PFSK-1 (cell line): Measurements from ENCODE around the gene KIAA0319L.

Experiments used
- FOXP2 ChIP-seq: optimal IDR thresholded peaks from 2 replicates; pipeline ENCODE3; 2011; ENCODE audit warnings: borderline replicate concordance, control low read depth, inconsistent platforms; ENCODE audit not compliant: insufficient read depth; ENCODE audit errors: extremely low read length, extremely low read depth
- POLR2AphosphoS5 ChIP-seq: IDR thresholded peaks from 2 replicates; pipeline ENCODE4 v1.6.1; 2012; ENCODE audit warnings: low read depth, mild to moderate bottlenecking, control low read depth, low read length, moderate library complexity
- SIN3A ChIP-seq: IDR thresholded peaks from 2 replicates; pipeline ENCODE4 v1.6.1; 2012; ENCODE audit warnings: mild to moderate bottlenecking, low read length, moderate library complexity, borderline replicate concordance; ENCODE audit not compliant: insufficient read depth
- TAF1 ChIP-seq: IDR thresholded peaks from 2 replicates; pipeline ENCODE4 v1.6.1; 2012; ENCODE audit warnings: low read length, control low read depth, borderline replicate concordance; ENCODE audit not compliant: insufficient read depth
- TF ChIP-seq, protein P1 (sequence below), 2 experiments: IDR thresholded peaks; 2 replicates each; pipeline versions ENCODE4 v1.6.1 to v1.8.0; 2011 to 2012; ENCODE audit warnings: low read depth in 2 of 2, low read length in 2 of 2, control low read depth in 1 of 2, inconsistent platforms in 1 of 2, mild to moderate bottlenecking in 1 of 2, moderate library complexity in 1 of 2; ENCODE audit not compliant: insufficient read depth in 1 of 2

DNA sequence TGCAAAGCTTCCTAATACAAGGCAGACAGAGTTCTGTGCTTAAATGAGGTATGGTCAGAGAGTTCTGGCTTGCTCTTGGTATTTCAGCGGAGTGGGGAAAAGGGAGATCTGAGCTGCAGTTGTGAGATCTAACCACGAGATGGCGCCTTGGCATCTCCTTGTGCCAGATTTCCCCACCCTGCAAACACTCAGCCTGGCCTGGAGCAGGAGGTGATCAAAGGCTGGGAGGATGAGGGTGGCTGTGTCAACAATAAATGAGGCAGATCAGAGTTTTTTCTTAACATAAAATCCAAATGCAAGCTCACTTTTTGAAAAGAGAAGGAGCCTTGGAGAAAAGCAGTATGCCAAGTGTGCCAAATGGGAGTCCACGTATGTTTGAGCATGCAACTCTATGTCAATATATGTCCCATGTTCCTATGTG, 11.8 kb upstream of the KIAA0319L start:
- TF ChIP-seq SIN3A (no peak), POLR2AphosphoS5 (no peak), TAF1 (no peak), FOXP2 (no peak)
- TF ChIP-seq, protein P1, sequence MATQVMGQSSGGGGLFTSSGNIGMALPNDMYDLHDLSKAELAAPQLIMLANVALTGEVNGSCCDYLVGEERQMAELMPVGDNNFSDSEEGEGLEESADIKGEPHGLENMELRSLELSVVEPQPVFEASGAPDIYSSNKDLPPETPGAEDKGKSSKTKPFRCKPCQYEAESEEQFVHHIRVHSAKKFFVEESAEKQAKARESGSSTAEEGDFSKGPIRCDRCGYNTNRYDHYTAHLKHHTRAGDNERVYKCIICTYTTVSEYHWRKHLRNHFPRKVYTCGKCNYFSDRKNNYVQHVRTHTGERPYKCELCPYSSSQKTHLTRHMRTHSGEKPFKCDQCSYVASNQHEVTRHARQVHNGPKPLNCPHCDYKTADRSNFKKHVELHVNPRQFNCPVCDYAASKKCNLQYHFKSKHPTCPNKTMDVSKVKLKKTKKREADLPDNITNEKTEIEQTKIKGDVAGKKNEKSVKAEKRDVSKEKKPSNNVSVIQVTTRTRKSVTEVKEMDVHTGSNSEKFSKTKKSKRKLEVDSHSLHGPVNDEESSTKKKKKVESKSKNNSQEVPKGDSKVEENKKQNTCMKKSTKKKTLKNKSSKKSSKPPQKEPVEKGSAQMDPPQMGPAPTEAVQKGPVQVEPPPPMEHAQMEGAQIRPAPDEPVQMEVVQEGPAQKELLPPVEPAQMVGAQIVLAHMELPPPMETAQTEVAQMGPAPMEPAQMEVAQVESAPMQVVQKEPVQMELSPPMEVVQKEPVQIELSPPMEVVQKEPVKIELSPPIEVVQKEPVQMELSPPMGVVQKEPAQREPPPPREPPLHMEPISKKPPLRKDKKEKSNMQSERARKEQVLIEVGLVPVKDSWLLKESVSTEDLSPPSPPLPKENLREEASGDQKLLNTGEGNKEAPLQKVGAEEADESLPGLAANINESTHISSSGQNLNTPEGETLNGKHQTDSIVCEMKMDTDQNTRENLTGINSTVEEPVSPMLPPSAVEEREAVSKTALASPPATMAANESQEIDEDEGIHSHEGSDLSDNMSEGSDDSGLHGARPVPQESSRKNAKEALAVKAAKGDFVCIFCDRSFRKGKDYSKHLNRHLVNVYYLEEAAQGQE (IDR thresholded peaks at IDR 0.05; ENCODE audit: insufficient read depth in 1 of 2, low read depth in 2 of 2, low read length in 2 of 2): no peak
